Neural progenitor cell (in vitro differentiated cells): Measurements from ENCODE around the gene SFMBT2. TPM values are rescaled to one million over a fixed set of nuclear protein-coding genes. Genes with fewer than 3 reads are reported as not detected.

Experiments
- DNase-seq: peaks from one replicate; pipeline ENCODE4 v3.0.0-alpha.2; 2016; ENCODE audit warnings: low spot score
- H2AFZ ChIP-seq: fragments of 200-600 bp; sonication (generic); replicated peaks from 2 replicates; pipeline ENCODE4 v1.6.1; 2016; ENCODE audit warnings: antibody characterized with exemption
- H3F3A ChIP-seq: fragments of 200-600 bp; sonication (generic); 2 replicates; pipeline ENCODE4 v1.6.1; 2016; ENCODE audit warnings: antibody characterized with exemption, low read depth
- H3K27ac ChIP-seq: fragments of 200-600 bp; sonication (generic); 2 replicates; pipeline ENCODE4 v1.5.1; 2016; ENCODE audit warnings: mild to moderate bottlenecking
- H3K27me3 ChIP-seq: fragments of 200-600 bp; sonication (generic); 2 replicates; pipeline ENCODE4 v1.6.1; 2016; ENCODE audit warnings: mild to moderate bottlenecking, moderate library complexity
- H3K36me3 ChIP-seq: fragments of 200-600 bp; sonication (generic); 2 replicates; pipeline ENCODE4 v1.5.1; 2016
- H3K4me1 ChIP-seq: fragments of 200-600 bp; sonication (generic); 2 replicates; pipeline ENCODE4 v1.6.1; 2016; ENCODE audit warnings: mixed run types
- H3K4me2 ChIP-seq: fragments of 200-600 bp; sonication (generic); 2 replicates; pipeline ENCODE4 v1.6.1; 2016
- H3K4me3 ChIP-seq: fragments of 200-600 bp; sonication (generic); 2 replicates; pipeline ENCODE4 v1.5.1; 2016
- H3K79me2 ChIP-seq: fragments of 200-600 bp; sonication (generic); 2 replicates; pipeline ENCODE4 v1.6.1; 2016; ENCODE audit warnings: low read depth
- H3K9ac ChIP-seq: fragments of 200-600 bp; sonication (generic); 2 replicates; pipeline ENCODE4 v1.6.1; 2016
- H3K9me3 ChIP-seq: fragments of 200-600 bp; sonication (generic); 2 replicates; pipeline ENCODE4 v1.5.1; 2016; ENCODE audit warnings: low read depth
- H4K20me1 ChIP-seq: fragments of 200-600 bp; sonication (generic); 2 replicates; pipeline ENCODE4 v1.6.1; 2016; ENCODE audit warnings: low read depth
- H3K27ac Mint-ChIP-seq: 3 replicates; pipeline ENCODE4 v1.8.0; 2021; ENCODE audit warnings: mixed read lengths
- H3K27me3 Mint-ChIP-seq: 2 replicates; pipeline ENCODE4 v1.8.0; 2022; ENCODE audit warnings: low read depth, mild to moderate bottlenecking, inconsistent platforms, moderate library complexity, mixed read lengths; ENCODE audit not compliant: insufficient read depth
- H3K36me3 Mint-ChIP-seq: 3 replicates; pipeline ENCODE4 v1.8.0; 2021; ENCODE audit warnings: mixed read lengths
- H3K4me1 Mint-ChIP-seq: 3 replicates; pipeline ENCODE4 v1.8.0; 2021; ENCODE audit warnings: mixed read lengths
- H3K4me3 Mint-ChIP-seq: 3 replicates; pipeline ENCODE4 v1.8.0; 2021; ENCODE audit warnings: mild to moderate bottlenecking, moderate library complexity, mixed read lengths
- H3K9me3 Mint-ChIP-seq: 3 replicates; pipeline ENCODE4 v1.8.0; 2020; ENCODE audit warnings: mixed read lengths
- EZH2 ChIP-seq: fragments of 200-600 bp; sonication (generic); IDR thresholded peaks from 2 replicates; pipeline ENCODE4 v1.6.1; 2017; ENCODE audit warnings: antibody characterized with exemption, mild to moderate bottlenecking, moderate library complexity
- EZH2phosphoT487 ChIP-seq: fragments of 200-600 bp; sonication (generic); IDR thresholded peaks from 2 replicates; pipeline ENCODE4 v1.6.1; 2017; ENCODE audit warnings: antibody characterized with exemption
- total RNA-seq: library from RNA; depleted of rRNA; stranded (reverse); fragments of >200 nt; gene quantifications from 2 replicates; pipeline ENCODE4 v1.2.3, GENCODE V29; 2015; ENCODE audit warnings: low replicate concordance
- TF ChIP-seq, protein P1 (sequence below): fragments of 200-600 bp; sonication (generic); IDR thresholded peaks from 2 replicates; pipeline ENCODE4 v1.5.1; 2017; ENCODE audit warnings: antibody characterized with exemption, mild to moderate bottlenecking

SFMBT2 gene
- total RNA-seq, 1 donor from 2014 or later: 1.8 TPM

DNA sequence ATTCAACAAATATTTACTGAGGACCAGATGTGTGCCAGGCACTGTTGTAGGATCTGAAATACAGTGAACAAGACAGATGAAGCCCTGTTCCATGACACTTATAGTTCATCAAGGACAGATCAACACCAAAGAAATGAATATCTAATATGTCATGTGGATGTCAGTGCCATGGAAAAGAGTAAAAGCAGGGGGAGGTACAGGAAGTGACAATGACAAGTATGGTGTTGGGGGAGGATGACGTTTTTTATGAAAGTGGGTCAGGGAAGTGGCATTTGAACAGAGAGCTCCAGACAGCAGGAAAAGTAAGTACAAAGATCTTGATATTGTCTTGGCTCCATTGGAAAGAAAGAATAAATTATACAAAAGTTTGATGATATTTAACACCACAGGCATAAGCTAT lies 7.0 kb upstream of the SFMBT2 start:
- H3K9me3 ChIP-seq: no peaks in the 10 kb centered on the region
- Mint-ChIP-seq H3K9me3 (no peaks in the 10 kb centered on the region), H3K27ac (no peak overlapping the region), H3K36me3 (no peaks in the 10 kb centered on the region), H3K27me3 (peaks cover 9% of the 10 kb centered on the region), H3K4me3 (no peak overlapping the region), H3K4me1 (peaks cover 6% of the 10 kb centered on the region)
- no peak overlapping the region for H3K4me3 ChIP-seq
- no peak overlapping the region for H3K9ac ChIP-seq
- H4K20me1 ChIP-seq: no peaks in the 10 kb centered on the region
- TF ChIP-seq EZH2phosphoT487 (no peak), EZH2 (no peak)
- H3K36me3 ChIP-seq: no peaks in the 10 kb centered on the region
- H3K79me2 ChIP-seq: no peaks in the 10 kb centered on the region
- H3K27ac ChIP-seq: no peak overlapping the region
- peaks cover 7% of the 10 kb centered on the region for H3K4me1 ChIP-seq
- H3K27me3 ChIP-seq: peaks cover 28% of the 10 kb centered on the region
- H3K4me2 ChIP-seq: no peak overlapping the region
- no peak overlapping the region for H2AFZ ChIP-seq
- DNase-seq: no peak
- no peaks in the 10 kb centered on the region for H3F3A ChIP-seq

DNA sequence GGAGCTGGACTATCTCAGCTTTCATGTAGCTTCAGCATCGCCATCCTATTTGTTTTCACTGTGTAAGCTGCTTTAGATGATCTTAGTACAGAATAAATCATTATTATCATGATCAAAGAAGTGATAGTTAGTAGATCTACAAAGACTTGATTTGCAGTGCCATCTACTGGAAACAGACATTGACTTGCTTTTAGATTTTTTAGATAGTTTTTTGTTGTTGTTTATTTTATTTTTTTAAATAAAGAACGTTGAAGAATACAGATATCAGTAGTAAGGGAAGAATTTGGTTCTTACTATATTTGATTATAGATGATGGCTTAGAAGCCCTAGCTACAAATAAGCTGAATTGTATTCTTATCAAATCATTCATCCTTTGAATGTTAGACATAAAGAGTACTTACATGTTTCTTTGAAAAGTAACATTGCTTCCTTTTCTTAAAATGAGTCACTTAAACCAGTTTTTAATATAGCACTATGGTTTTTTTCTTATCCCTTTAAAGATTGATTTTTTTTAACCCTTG lies 6.3 kb upstream of the SFMBT2 start:
- Histone ChIP-seq H3K4me1 (peaks cover 7% of the 10 kb centered on the region), H3K9ac (no peak overlapping the region), H3K9me3 (no peaks in the 10 kb centered on the region), H3K4me3 (no peak overlapping the region), H3K27ac (no peak overlapping the region), H3K27me3 (peaks cover 35% of the 10 kb centered on the region), H3K36me3 (no peaks in the 10 kb centered on the region), H3F3A (no peaks in the 10 kb centered on the region), H3K4me2 (no peak overlapping the region), H4K20me1 (no peaks in the 10 kb centered on the region), H2AFZ (no peak overlapping the region), H3K79me2 (no peaks in the 10 kb centered on the region)
- H3K27me3 Mint-ChIP-seq: peaks cover 15% of the 10 kb centered on the region
- no peaks in the 10 kb centered on the region for H3K36me3 Mint-ChIP-seq
- H3K9me3 Mint-ChIP-seq: no peaks in the 10 kb centered on the region
- H3K4me1 Mint-ChIP-seq: peaks cover 6% of the 10 kb centered on the region
- TF ChIP-seq, protein P1, sequence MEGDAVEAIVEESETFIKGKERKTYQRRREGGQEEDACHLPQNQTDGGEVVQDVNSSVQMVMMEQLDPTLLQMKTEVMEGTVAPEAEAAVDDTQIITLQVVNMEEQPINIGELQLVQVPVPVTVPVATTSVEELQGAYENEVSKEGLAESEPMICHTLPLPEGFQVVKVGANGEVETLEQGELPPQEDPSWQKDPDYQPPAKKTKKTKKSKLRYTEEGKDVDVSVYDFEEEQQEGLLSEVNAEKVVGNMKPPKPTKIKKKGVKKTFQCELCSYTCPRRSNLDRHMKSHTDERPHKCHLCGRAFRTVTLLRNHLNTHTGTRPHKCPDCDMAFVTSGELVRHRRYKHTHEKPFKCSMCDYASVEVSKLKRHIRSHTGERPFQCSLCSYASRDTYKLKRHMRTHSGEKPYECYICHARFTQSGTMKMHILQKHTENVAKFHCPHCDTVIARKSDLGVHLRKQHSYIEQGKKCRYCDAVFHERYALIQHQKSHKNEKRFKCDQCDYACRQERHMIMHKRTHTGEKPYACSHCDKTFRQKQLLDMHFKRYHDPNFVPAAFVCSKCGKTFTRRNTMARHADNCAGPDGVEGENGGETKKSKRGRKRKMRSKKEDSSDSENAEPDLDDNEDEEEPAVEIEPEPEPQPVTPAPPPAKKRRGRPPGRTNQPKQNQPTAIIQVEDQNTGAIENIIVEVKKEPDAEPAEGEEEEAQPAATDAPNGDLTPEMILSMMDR: peak; percentile 65
- TF ChIP-seq EZH2: no peak
- TF ChIP-seq EZH2phosphoT487: no peak
- H3K27ac Mint-ChIP-seq: no peak overlapping the region
- peak; percentile 20 for DNase-seq
- H3K4me3 Mint-ChIP-seq: no peak overlapping the region

DNA sequence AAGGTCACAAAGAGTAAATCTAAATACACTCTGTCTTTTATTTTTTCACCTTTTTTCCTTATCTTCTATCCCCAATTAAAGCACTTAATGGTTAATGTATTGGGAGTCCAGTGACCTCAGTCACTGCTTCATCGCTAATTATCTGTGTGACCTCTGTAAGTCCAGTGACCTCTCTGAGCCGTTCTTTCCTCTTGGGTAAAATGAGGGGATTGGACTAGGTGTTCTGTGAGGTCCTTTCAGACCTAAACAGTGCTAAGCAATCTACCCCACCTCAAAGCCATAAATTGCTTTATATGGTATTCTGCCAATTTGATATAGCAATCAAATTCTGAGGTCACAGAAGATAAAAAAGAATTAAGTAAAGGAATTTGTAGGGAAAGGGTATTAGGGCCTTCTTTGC lies 3.9 kb upstream of the SFMBT2 start:
- Mint-ChIP-seq H3K9me3 (no peaks in the 10 kb centered on the region), H3K4me3 (no peak overlapping the region), H3K4me1 (peaks cover 9% of the 10 kb centered on the region), H3K36me3 (no peaks in the 10 kb centered on the region), H3K27ac (no peak overlapping the region), H3K27me3 (peaks cover 22% of the 10 kb centered on the region)
- Histone ChIP-seq H4K20me1 (no peaks in the 10 kb centered on the region), H3F3A (peaks cover 13% of the 10 kb centered on the region), H3K27ac (no peak overlapping the region), H3K79me2 (no peaks in the 10 kb centered on the region), H2AFZ (no peak overlapping the region), H3K4me2 (no peak overlapping the region), H3K27me3 (peaks cover 59% of the 10 kb centered on the region), H3K4me1 (peaks cover 7% of the 10 kb centered on the region), H3K9ac (no peak overlapping the region), H3K9me3 (no peaks in the 10 kb centered on the region), H3K4me3 (no peak overlapping the region), H3K36me3 (no peaks in the 10 kb centered on the region)
- TF ChIP-seq, protein P1: no peak
- TF ChIP-seq EZH2phosphoT487: no peak
- no peak for TF ChIP-seq EZH2
- no peak for DNase-seq

DNA sequence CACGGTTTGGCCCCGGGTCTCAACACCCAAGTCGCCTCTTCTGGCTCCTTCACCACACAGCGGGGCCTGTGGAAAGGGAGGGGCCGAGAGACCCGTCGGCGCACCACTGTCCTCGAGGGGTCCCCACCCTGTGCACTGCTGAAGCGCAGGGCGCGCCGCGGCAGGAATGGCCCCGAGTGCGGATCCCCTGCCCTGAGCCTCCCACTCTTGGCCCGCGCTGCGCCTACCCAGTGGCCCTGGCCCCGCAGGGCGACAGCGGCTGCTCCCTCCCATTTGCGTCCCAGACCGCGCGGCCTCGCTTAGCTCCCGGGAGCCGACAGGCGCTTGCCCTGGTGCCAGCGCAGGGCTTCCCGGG lies 2.1 kb upstream of the SFMBT2 start:
- Histone ChIP-seq H3F3A (peaks cover 17% of the 10 kb centered on the region), H3K27me3 (peaks cover 77% of the 10 kb centered on the region), H3K36me3 (no peaks in the 10 kb centered on the region), H3K9me3 (no peaks in the 10 kb centered on the region), H3K4me3 (peak overlapping the region; percentile 46), H3K27ac (no peak overlapping the region), H2AFZ (peak overlapping the region; percentile 97), H3K4me2 (peak overlapping the region; percentile 98), H4K20me1 (peaks cover 5% of the 10 kb centered on the region), H3K4me1 (peaks cover 11% of the 10 kb centered on the region), H3K9ac (no peak overlapping the region), H3K79me2 (no peaks in the 10 kb centered on the region)
- TF ChIP-seq, protein P1: no peak
- peak; percentile 84 for TF ChIP-seq EZH2
- TF ChIP-seq EZH2phosphoT487: peak; percentile 62
- peak overlapping the region; percentile 78 for H3K4me3 Mint-ChIP-seq
- no peak overlapping the region for H3K27ac Mint-ChIP-seq
- peaks cover 32% of the 10 kb centered on the region for H3K27me3 Mint-ChIP-seq
- peak; percentile 64 for DNase-seq
- no peaks in the 10 kb centered on the region for H3K36me3 Mint-ChIP-seq
- no peaks in the 10 kb centered on the region for H3K9me3 Mint-ChIP-seq
- peaks cover 16% of the 10 kb centered on the region for H3K4me1 Mint-ChIP-seq
